NOMO-1 (cell line): ENCODE measurements around the gene MED4.

ENCODE experiments used
- DNase-seq, 2 experiments: peaks; one replicate each; lab custom pipeline; 2025; ENCODE audit not compliant: unreplicated experiment in 2 of 2; lab: John Stamatoyannopoulos, UW

MED4 gene

DNA sequence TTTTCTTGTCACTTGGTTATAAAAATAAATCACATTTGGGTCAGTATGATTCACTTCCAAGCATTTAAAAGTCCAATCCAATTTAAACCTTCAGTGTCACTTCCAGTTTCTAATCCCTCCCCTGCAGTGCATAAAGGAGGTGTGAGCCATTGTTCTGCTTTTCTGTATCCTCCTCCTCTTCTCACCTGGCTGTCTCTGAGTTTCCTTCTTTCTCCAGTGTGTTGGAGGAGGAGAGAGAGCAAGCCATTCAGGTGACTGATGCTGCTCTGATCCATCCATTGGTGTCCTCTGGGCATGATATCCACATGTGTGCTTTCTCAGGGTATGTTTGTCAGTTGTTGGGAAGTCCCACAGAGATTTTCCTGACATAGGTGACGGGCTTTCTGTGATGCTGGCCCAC lies 56.1 kb downstream of the MED4 start:
- DNase-seq: peak in 1 of 2 experiments; percentile 41

- DNase-seq: peak; percentile 94 to 98
Observed at GRCh38 chr13:48037346-48038173, 57.3 kb downstream of the MED4 start, which contains the start of gene NUDT15. Gene NUDT15 (plus strand): TSS chr13:48037726. CDS start chr13:48037747, 21 bp downstream.

GRCh38 chr13:48029859-48030258 lies 65.0 kb downstream of the MED4 start:
- no peak for DNase-seq

- DNase-seq: no peak
Observed at GRCh38 chr13:48028066-48028465, 66.8 kb downstream of the MED4 start.
